ENCODE measurements around the gene CTXN3. TPM values are rescaled to one million over a fixed set of nuclear protein-coding genes. Genes with fewer than 3 reads are reported as not detected.

CTXN3 gene
- total and polyA plus RNA-seq, 4 donors: 9.6 to 21.4 (median 15.3) TPM

GRCh38 chr5:127645300-127645726 lies 3.6 kb upstream of the CTXN3 start:
- no peaks in the 10 kb centered on the region for H3K36me3 ChIP-seq (ENCODE audit: control insufficient read depth, insufficient read depth, low read length)
- DNase-seq (ENCODE audit: low read depth in 4 of 6, low spot score in 6 of 6): no peak
- no peak overlapping the region for H3K4me3 ChIP-seq (ENCODE audit: low read depth, low read length)
- WGBS (ENCODE audit: insufficient coverage): no CpG with 5 or more reads among the region's 2 CpGs
- H3K9me3 ChIP-seq (ENCODE audit: control insufficient read depth, insufficient read depth, low read length): no peaks in the 10 kb centered on the region
- no peaks in the 10 kb centered on the region for H3K27me3 ChIP-seq (ENCODE audit: control insufficient read depth, insufficient read depth, low read length)
- H3K27ac ChIP-seq (ENCODE audit: low read depth, low read length): no peak overlapping the region
- H3K4me1 ChIP-seq (ENCODE audit: control insufficient read depth, insufficient read depth, low read length): no peaks in the 10 kb centered on the region

GRCh38 chr5:127647361-127647958 lies 1.4 kb upstream of the CTXN3 start:
- H3K4me3 ChIP-seq (ENCODE audit: low read depth, low read length): no peak overlapping the region
- 88% methylated on average over 5 of the region's 8 CpGs for WGBS (ENCODE audit: insufficient coverage)

GRCh38 chr5:127650022-127650421 lies 1.1 kb downstream of the CTXN3 start:
- no peaks in the 10 kb centered on the region for H3K9me3 ChIP-seq (ENCODE audit: control insufficient read depth, insufficient read depth, low read length)
- no peaks in the 10 kb centered on the region for H3K27me3 ChIP-seq (ENCODE audit: control insufficient read depth, insufficient read depth, low read length)
- no peaks in the 10 kb centered on the region for H3K36me3 ChIP-seq (ENCODE audit: control insufficient read depth, insufficient read depth, low read length)
- H3K4me3 ChIP-seq (ENCODE audit: low read depth, low read length): peak overlapping the region; percentile 12
- no peaks in the 10 kb centered on the region for H3K4me1 ChIP-seq (ENCODE audit: control insufficient read depth, insufficient read depth, low read length)
- 17% methylated on average over 1 of the region's 2 CpGs for WGBS (ENCODE audit: insufficient coverage)
- peak in 2 of 6 donors; percentile 45 for DNase-seq (ENCODE audit: low read depth in 4 of 6, low spot score in 6 of 6)
- peak overlapping the region; percentile 25 for H3K27ac ChIP-seq (ENCODE audit: low read depth, low read length)

More at GRCh38 chr5:127647361-127647958, 1.4 kb upstream of the CTXN3 start:
- no peaks in the 10 kb centered on the region for H3K36me3 ChIP-seq (ENCODE audit: control insufficient read depth, insufficient read depth, low read length)
- no peaks in the 10 kb centered on the region for H3K27me3 ChIP-seq (ENCODE audit: control insufficient read depth, insufficient read depth, low read length)
- no peak overlapping the region for H3K27ac ChIP-seq (ENCODE audit: low read depth, low read length)
- H3K4me1 ChIP-seq (ENCODE audit: control insufficient read depth, insufficient read depth, low read length): no peaks in the 10 kb centered on the region
- no peaks in the 10 kb centered on the region for H3K9me3 ChIP-seq (ENCODE audit: control insufficient read depth, insufficient read depth, low read length)
- DNase-seq (ENCODE audit: low read depth in 4 of 6, low spot score in 6 of 6): no peak

- 86% methylated on average over 1 of the region's 1 CpG for WGBS (ENCODE audit: insufficient coverage)
- Histone ChIP-seq H3K4me3 (ENCODE audit: low read depth, low read length) (no peak overlapping the region), H3K27ac (ENCODE audit: low read depth, low read length) (no peak overlapping the region), H3K9me3 (ENCODE audit: control insufficient read depth, insufficient read depth, low read length) (no peaks in the 10 kb centered on the region), H3K36me3 (ENCODE audit: control insufficient read depth, insufficient read depth, low read length) (no peaks in the 10 kb centered on the region), H3K4me1 (ENCODE audit: control insufficient read depth, insufficient read depth, low read length) (no peaks in the 10 kb centered on the region), H3K27me3 (ENCODE audit: control insufficient read depth, insufficient read depth, low read length) (no peaks in the 10 kb centered on the region)
- DNase-seq (ENCODE audit: low read depth in 4 of 6, low spot score in 6 of 6): no peak
Measured at GRCh38 chr5:127650649-127651048, 1.8 kb downstream of the CTXN3 start.

GRCh38 chr5:127652952-127653611 lies 4.2 kb downstream of the CTXN3 start:
- no peak overlapping the region for H3K27ac ChIP-seq (ENCODE audit: low read depth, low read length)
- H3K9me3 ChIP-seq (ENCODE audit: control insufficient read depth, insufficient read depth, low read length): no peaks in the 10 kb centered on the region
- WGBS (ENCODE audit: insufficient coverage): 88% methylated on average over 5 of the region's 7 CpGs
- H3K36me3 ChIP-seq (ENCODE audit: control insufficient read depth, insufficient read depth, low read length): no peaks in the 10 kb centered on the region
- no peak overlapping the region for H3K4me3 ChIP-seq (ENCODE audit: low read depth, low read length)
- no peaks in the 10 kb centered on the region for H3K4me1 ChIP-seq (ENCODE audit: control insufficient read depth, insufficient read depth, low read length)
- no peak for DNase-seq (ENCODE audit: low read depth in 4 of 6, low spot score in 6 of 6)
- H3K27me3 ChIP-seq (ENCODE audit: control insufficient read depth, insufficient read depth, low read length): no peaks in the 10 kb centered on the region

GRCh38 chr5:127656825-127657224 lies 7.9 kb downstream of the CTXN3 start:
- H3K27me3 ChIP-seq (ENCODE audit: control insufficient read depth, insufficient read depth, low read length): no peaks in the 10 kb centered on the region

GRCh38 chr5:127660047-127660733 lies 11.3 kb downstream of the CTXN3 start:
- Histone ChIP-seq H3K9me3 (ENCODE audit: control insufficient read depth, insufficient read depth, low read length) (no peaks in the 10 kb centered on the region), H3K4me3 (ENCODE audit: low read depth, low read length) (no peak overlapping the region), H3K27ac (ENCODE audit: low read depth, low read length) (peak overlapping the region; percentile 8), H3K4me1 (ENCODE audit: control insufficient read depth, insufficient read depth, low read length) (no peaks in the 10 kb centered on the region), H3K27me3 (ENCODE audit: control insufficient read depth, insufficient read depth, low read length) (no peaks in the 10 kb centered on the region), H3K36me3 (ENCODE audit: control insufficient read depth, insufficient read depth, low read length) (no peaks in the 10 kb centered on the region)
- DNase-seq (ENCODE audit: low read depth in 4 of 6, low spot score in 6 of 6): no peak
- WGBS (ENCODE audit: insufficient coverage): 53% methylated on average over 3 of the region's 3 CpGs

More at GRCh38 chr5:127656825-127657224, 7.9 kb downstream of the CTXN3 start:
- Histone ChIP-seq H3K36me3 (ENCODE audit: control insufficient read depth, insufficient read depth, low read length) (no peaks in the 10 kb centered on the region), H3K4me1 (ENCODE audit: control insufficient read depth, insufficient read depth, low read length) (no peaks in the 10 kb centered on the region), H3K4me3 (ENCODE audit: low read depth, low read length) (no peak overlapping the region), H3K9me3 (ENCODE audit: control insufficient read depth, insufficient read depth, low read length) (no peaks in the 10 kb centered on the region), H3K27ac (ENCODE audit: low read depth, low read length) (no peak overlapping the region)
- WGBS (ENCODE audit: insufficient coverage): 64% methylated on average over 1 of the region's 6 CpGs
- DNase-seq (ENCODE audit: low read depth in 4 of 6, low spot score in 6 of 6): no peak

GRCh38 chr5:127664093-127664492 lies 15.2 kb downstream of the CTXN3 start:
- DNase-seq (ENCODE audit: low read depth in 4 of 6, low spot score in 6 of 6): no peak
- Histone ChIP-seq H3K4me3 (ENCODE audit: low read depth, low read length) (no peak overlapping the region), H3K4me1 (ENCODE audit: control insufficient read depth, insufficient read depth, low read length) (no peaks in the 10 kb centered on the region), H3K36me3 (ENCODE audit: control insufficient read depth, insufficient read depth, low read length) (no peaks in the 10 kb centered on the region), H3K27me3 (ENCODE audit: control insufficient read depth, insufficient read depth, low read length) (no peaks in the 10 kb centered on the region), H3K9me3 (ENCODE audit: control insufficient read depth, insufficient read depth, low read length) (no peaks in the 10 kb centered on the region), H3K27ac (ENCODE audit: low read depth, low read length) (no peak overlapping the region)
- 90% methylated on average over 3 of the region's 5 CpGs for WGBS (ENCODE audit: insufficient coverage)

- Histone ChIP-seq H3K27me3 (ENCODE audit: control insufficient read depth, insufficient read depth, low read length) (no peaks in the 10 kb centered on the region), H3K4me1 (ENCODE audit: control insufficient read depth, insufficient read depth, low read length) (no peaks in the 10 kb centered on the region), H3K4me3 (ENCODE audit: low read depth, low read length) (no peak overlapping the region), H3K36me3 (ENCODE audit: control insufficient read depth, insufficient read depth, low read length) (no peaks in the 10 kb centered on the region), H3K9me3 (ENCODE audit: control insufficient read depth, insufficient read depth, low read length) (no peaks in the 10 kb centered on the region), H3K27ac (ENCODE audit: low read depth, low read length) (no peak overlapping the region)
- DNase-seq (ENCODE audit: low read depth in 4 of 6, low spot score in 6 of 6): no peak
Measured at GRCh38 chr5:127665641-127666040, 16.8 kb downstream of the CTXN3 start.
